ENCODE data around the gene IL32.

The IL32 gene

GRCh38 chr16:3113765-3114479 is 48.5 kb downstream of the IL32 start:
- no peak for DNase-seq

- DNase-seq: no peak
Observed at GRCh38 chr16:3115003-3115402, 49.6 kb downstream of the IL32 start.

- DNase-seq: no peak
Observed at GRCh38 chr16:3115561-3115960, 50.1 kb downstream of the IL32 start.

- DNase-seq: no peak
Observed at GRCh38 chr16:3118204-3118790, 52.9 kb downstream of the IL32 start.

GRCh38 chr16:3118846-3119245 is 53.4 kb downstream of the IL32 start:
- DNase-seq: no peak
